Fibroblast of peridontal ligament (primary cell): ENCODE measurements around the gene PKHD1.
"Not testable (repeated sequence)": the region's sequence is repeated elsewhere in the genome, so short reads cannot be mapped to it uniquely, and the experiment has no call there.

Experiments used
- DNase-seq: peaks from one replicate; pipeline ENCODE4 v3.0.0-alpha.2; 2010; ENCODE audit errors: extremely low read depth

Gene PKHD1

GRCh38 chr6:51995214-51995755 is 92.1 kb downstream of the PKHD1 start:
- DNase-seq, result no peak

DNA sequence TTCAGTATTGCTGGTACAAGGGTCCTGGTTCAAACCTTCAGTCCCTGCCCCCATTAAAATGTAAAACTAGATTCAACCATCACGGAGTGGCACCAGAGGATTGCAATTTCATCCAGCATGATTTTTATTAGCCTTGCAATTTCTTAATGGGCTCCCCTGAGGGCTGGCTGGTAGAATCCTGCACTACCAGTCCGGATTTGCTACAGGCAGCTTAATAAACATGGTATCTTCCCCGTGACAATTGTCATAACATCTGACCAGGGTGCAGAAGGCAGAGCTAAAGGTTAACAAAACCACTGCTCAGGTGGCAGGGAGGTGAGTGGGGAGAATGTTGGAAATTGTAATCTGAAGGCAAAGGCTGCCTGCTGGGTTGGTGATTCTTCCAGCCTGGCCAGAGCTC is 94.5 kb downstream of the PKHD1 start:
- no peak for DNase-seq

GRCh38 chr6:51989789-51990188 is 97.6 kb downstream of the PKHD1 start:
- DNase-seq, result no peak

- DNase-seq, result no peak
These were observed 100.5 kb downstream of the PKHD1 start for GRCh38 chr6:51986864-51987263.

GRCh38 chr6:51983564-51983963 is 103.8 kb downstream of the PKHD1 start:
- no peak for DNase-seq

GRCh38 chr6:51982695-51983094 is 104.7 kb downstream of the PKHD1 start:
- DNase-seq, result not testable (repeated sequence)

DNA sequence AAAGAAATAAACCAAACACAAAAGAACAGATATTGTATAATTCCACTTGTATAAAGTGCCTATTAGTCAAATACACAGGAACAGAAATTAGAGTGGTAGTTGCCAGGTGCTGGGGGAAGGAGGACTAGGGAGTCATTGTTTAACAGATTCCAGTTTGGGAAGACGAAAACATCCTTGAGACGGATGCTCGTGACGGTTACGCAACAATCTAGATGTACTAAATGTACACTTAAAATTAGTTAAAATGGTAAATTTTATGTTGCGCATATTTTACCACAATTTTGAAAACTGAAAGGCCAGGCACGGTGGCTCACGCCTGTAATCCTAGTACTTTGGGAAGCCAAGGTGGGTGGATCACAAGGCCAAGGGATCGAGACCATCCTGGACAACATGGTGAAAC is 111.0 kb downstream of the PKHD1 start:
- DNase-seq, result no peak

- DNase-seq, result no peak
These were observed 114.8 kb downstream of the PKHD1 start for GRCh38 chr6:51972659-51973058.

- DNase-seq, result no peak
These were observed 119.1 kb downstream of the PKHD1 start for GRCh38 chr6:51968265-51968664.

DNA sequence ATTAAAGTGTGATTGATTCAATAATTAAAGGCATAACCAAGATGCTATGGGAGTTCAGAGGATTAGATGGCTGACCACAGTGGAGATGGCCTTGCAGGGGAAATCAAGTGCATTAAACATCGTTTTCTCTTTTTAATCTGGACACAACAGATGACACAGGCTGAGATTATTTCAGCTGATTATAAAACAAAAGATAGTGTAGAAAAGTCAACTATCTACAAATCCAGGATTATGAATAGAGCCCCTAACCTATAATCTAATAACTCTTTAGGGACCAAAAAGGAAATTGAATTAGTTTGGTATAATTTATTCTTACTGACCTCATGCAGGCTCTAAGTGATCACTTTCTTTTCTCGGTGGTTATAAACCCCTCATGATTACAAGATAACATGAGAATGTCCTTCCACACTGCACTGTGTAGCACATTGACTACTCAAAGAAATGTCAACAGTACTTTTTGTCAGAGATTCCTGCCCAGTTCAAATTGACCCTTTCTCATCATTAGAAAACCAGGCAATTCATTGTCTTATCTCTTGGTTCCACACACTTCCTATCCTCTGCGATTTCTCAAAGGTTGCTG is 122.1 kb downstream of the PKHD1 start:
- DNase-seq, result no peak

- no peak for DNase-seq
These were observed 123.4 kb downstream of the PKHD1 start for GRCh38 chr6:51963980-51964379.

DNA sequence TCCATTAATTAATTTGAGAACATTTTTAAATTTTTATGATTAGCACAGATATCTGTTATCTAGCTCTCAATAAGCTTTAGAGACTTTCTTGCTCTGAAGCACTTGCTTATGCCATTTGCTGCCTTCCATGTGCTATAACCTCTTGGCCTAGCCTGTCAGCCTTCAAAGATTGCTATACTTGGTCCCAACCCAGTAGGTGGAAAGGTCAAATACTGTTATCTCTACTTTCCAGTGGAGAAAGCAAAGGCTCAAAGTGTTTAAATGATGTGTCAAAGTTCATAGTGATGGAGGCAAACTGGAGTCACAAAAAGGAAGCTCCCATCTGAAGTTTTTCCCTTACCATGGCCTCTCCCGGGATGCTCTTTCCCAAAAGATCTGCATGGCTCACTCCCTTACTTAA is 125.1 kb downstream of the PKHD1 start:
- DNase-seq, result no peak

DNA sequence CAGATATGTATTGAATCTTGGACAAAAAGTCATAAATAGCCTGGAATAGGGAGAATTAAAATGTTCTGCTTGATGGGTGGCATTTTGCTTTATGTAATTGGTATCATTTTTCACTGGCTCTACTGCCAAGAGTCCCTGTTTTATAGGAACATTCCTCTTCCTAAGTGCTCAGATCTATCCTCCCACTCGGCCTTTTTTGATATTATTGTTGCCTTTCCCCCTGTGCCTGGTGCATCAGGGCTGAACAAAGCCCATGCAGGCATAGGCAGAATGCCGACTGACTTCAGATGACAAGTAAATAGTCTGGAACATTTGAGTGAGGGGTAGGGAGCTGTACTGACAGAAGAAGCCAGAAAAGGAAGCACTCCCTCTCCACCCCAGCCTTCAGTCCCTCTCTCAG is 127.0 kb downstream of the PKHD1 start:
- DNase-seq, result no peak

- peak; percentile 61 for DNase-seq
These were observed 127.5 kb downstream of the PKHD1 start for GRCh38 chr6:51959744-51960383.

DNA sequence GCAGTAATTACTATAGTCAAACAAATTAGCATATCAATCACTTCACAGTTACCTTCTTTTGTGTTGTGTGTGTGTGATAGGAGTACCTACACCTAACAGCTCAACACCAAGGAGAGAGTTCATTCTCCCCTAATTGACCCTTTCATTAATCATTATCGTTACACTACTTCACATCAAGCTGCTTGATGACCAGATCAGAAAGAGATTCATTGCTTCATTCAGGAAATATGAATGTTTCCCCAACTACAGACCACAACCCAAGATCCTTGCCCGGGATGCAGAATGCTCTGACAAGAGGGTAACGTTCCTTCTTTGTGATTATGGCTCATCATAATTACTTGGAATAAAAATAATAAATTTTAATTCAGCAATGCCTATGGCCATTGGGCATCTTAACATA is 132.7 kb downstream of the PKHD1 start:
- DNase-seq, result no peak

DNA sequence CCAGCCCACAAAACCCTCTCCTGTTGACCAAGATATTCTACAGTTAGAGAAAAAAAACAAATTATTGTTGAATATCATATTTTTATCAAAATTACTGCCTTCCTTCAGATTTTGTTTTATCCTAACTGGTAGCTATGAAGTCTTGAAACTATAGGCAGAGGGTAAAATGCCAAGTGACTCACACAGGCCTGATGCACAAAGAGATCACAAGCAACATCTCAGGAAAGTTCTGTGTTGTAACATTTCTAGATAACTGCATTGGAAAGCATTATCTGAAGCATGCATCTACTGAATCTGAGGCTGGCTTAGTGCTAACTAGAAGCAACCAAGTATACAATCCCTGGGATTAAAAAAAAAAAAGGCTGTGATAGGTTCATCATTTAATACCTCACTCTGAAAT is 134.2 kb downstream of the PKHD1 start:
- no peak for DNase-seq

- DNase-seq, result no peak
These were observed 135.5 kb downstream of the PKHD1 start for GRCh38 chr6:51951924-51952323.

DNA sequence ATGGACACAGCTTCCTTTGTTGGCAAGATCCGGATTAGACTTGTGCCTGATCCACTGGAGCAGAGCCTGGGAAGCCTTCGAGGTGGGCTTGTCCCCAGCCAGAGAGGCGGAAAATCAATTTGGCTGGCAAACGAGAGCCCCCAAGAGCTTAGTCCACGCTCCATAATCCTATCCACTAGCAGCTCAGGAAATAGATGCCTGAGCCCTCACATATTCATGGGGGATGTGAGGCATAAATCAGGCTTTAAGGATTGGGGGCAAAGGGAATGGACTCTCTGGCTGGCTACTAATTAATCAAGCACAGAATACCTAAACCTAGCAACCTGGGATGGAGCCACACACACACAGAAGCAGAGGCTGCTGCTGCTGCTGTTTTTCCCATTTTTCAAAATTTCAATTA is 137.9 kb downstream of the PKHD1 start:
- DNase-seq, result no peak

- DNase-seq, result not testable (repeated sequence)
These were observed 147.7 kb downstream of the PKHD1 start for GRCh38 chr6:51939695-51940094.

GRCh38 chr6:51936531-51937290 is 150.7 kb downstream of the PKHD1 start:
- no peak for DNase-seq

DNA sequence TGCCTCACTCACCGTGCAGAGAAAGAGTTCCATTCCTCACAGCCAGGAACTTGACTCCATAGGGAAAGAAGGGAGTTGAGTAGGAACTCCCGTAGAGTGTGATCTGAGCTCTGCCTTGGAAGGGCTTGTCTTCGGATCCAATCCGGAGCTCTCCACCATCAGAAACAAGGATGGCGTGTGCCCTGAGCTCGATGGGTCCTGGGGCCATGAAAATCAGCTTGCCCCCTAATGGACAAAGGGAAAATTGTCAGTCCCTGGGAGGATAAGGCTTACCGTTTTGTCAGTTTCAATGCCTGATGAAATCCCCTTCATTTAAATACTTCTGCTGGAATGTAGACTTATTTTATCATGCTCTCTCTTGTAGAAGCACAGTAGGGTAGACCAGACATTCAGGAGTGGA is 153.3 kb downstream of the PKHD1 start:
- DNase-seq, result no peak

DNA sequence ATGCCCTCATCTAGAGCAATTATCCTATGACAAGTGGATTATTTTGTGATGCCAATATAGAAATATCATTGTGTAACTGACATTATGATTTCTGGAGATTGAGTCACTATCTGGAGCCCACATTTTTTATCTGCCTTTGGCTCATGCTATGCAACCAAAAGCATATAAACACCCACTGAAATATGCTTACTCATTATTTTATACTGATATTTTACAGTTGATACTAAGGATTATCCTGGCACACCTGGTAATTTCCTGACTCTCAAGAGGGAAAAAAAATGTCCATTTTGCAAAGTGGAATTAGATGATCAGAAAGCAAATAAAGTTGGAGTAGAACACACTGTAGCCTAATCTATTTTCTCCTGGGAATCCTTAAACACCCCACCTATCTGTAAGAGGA is 154.5 kb downstream of the PKHD1 start:
- DNase-seq, result no peak

GRCh38 chr6:51930602-51931001 is 156.8 kb downstream of the PKHD1 start:
- DNase-seq, result no peak
